GM23248 (cell line): ENCODE measurements around the gene NLK. TPM values are rescaled to one million over a fixed set of nuclear protein-coding genes. Genes with fewer than 3 reads are reported as not detected.

ENCODE experiments used
- DNase-seq: peaks from one replicate; pipeline ENCODE4 v3.0.0-alpha.2; 2015
- H2AFZ ChIP-seq: fragments of 200-600 bp; sonication (generic); 2 replicates; pipeline ENCODE4 v1.6.1; 2016; ENCODE audit warnings: antibody characterized with exemption
- H3F3A ChIP-seq: fragments of 200-600 bp; sonication (generic); 2 replicates; pipeline ENCODE4 v1.6.1; 2016; ENCODE audit warnings: mild to moderate bottlenecking, antibody characterized with exemption, mixed run types; ENCODE audit not compliant: insufficient read depth
- H3K27ac ChIP-seq: fragments of 200-600 bp; sonication (generic); 2 replicates; pipeline ENCODE4 v1.5.1; 2016; ENCODE audit warnings: mild to moderate bottlenecking
- H3K27me3 ChIP-seq: fragments of 200-600 bp; sonication (generic); replicated peaks from 2 replicates; pipeline ENCODE4 v1.6.1; 2016; ENCODE audit warnings: mild to moderate bottlenecking; ENCODE audit not compliant: insufficient read depth
- H3K36me3 ChIP-seq: fragments of 200-600 bp; sonication (generic); 2 replicates; pipeline ENCODE4 v1.6.1; 2016; ENCODE audit warnings: low read depth, mild to moderate bottlenecking
- H3K4me1 ChIP-seq: fragments of 200-600 bp; sonication (generic); 2 replicates; pipeline ENCODE4 v1.6.1; 2016; ENCODE audit warnings: mild to moderate bottlenecking; ENCODE audit not compliant: insufficient read depth
- H3K4me2 ChIP-seq: fragments of 200-600 bp; sonication (generic); one replicate; pipeline ENCODE4 v1.6.1; 2016; ENCODE audit warnings: mild to moderate bottlenecking; ENCODE audit not compliant: unreplicated experiment
- H3K4me3 ChIP-seq: fragments of 200-600 bp; sonication (generic); 2 replicates; pipeline ENCODE4 v1.5.1; 2016; ENCODE audit warnings: mild to moderate bottlenecking
- H3K79me2 ChIP-seq: fragments of 200-600 bp; sonication (generic); 2 replicates; pipeline ENCODE4 v1.6.1; 2016; ENCODE audit warnings: mild to moderate bottlenecking; ENCODE audit not compliant: insufficient read depth
- H3K9ac ChIP-seq: fragments of 200-600 bp; sonication (generic); 2 replicates; pipeline ENCODE4 v1.6.1; 2016; ENCODE audit warnings: mild to moderate bottlenecking
- H3K9me2 ChIP-seq: fragments of 200-600 bp; sonication (generic); 2 replicates; pipeline ENCODE4 v1.6.1; 2016; ENCODE audit warnings: mixed run types, mild to moderate bottlenecking, moderate library complexity; ENCODE audit not compliant: insufficient read depth
- H3K9me3 ChIP-seq: fragments of 200-600 bp; sonication (generic); one replicate; pipeline ENCODE4 v1.6.1; 2017; ENCODE audit warnings: low read depth
- H4K20me1 ChIP-seq: fragments of 200-600 bp; sonication (generic); 2 replicates; pipeline ENCODE4 v1.6.0; 2016; ENCODE audit not compliant: insufficient read depth
- EZH2 ChIP-seq: fragments of 200-600 bp; sonication (generic); IDR thresholded peaks from 2 replicates; pipeline ENCODE4 v1.6.1; 2018; ENCODE audit warnings: antibody characterized with exemption, mild to moderate bottlenecking; ENCODE audit not compliant: insufficient read depth, poor library complexity, severe bottlenecking
- EZH2phosphoT487 ChIP-seq: fragments of 200-600 bp; sonication (generic); IDR thresholded peaks from 2 replicates; pipeline ENCODE4 v1.6.1; 2018; ENCODE audit warnings: antibody characterized with exemption, moderate library complexity, mild to moderate bottlenecking, low read depth; ENCODE audit not compliant: insufficient read depth
- WGBS, 2 experiments: methylation state at CpG; one replicate each; pipeline ENCODE4 v1.1.6; 2015 to 2017; ENCODE audit warnings: low lambda C conversion rate in 2 of 2, low coverage in 1 of 2; ENCODE audit errors: missing lambda C conversion rate in 2 of 2; 5-methylcytosine and 5-hydroxymethylcytosine counted together
- in situ Hi-C: fragments of 300-500 bp; cut with MboI; formaldehyde crosslinking; loops from 2 replicates; pipeline ENCODE4 v1.15.0; 2020
- polyA plus RNA-seq: library from polyadenylated mRNA; unstranded; fragments of >200 nt; fragmentation: Nextera tagmentation; extraction: Ambion mirVana; gene quantifications from 2 replicates; pipeline ENCODE4 v1.2.1, GENCODE V29; 2016
- total RNA-seq: library from RNA; depleted of rRNA; stranded (reverse); fragments of >200 nt; shearing (Covaris generic); gene quantifications from 2 replicates; pipeline ENCODE4 v1.2.3, GENCODE V29; 2014

NLK gene
- total and polyA plus RNA-seq, 2 experiments from 2014 or later: 3.8 to 17.6 TPM

DNA sequence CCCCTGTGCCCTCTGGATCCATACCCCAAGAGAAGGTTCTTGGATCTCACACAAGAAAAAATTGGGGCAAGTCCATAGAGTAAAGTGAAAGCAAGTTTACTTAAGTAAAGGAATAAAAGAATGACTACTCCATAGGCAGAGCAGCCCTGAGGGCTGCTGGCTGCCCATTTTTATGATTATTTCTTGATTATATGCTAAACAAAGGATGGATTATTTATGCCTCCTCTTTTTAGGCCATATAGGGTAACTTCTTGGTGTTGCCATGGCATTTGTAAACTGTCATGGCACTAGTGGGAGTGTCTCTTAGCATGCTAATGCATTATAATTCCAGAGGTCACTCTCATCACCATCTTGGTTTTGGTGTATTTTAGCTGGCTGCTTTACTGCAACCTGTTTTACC is 70.8 kb downstream of the NLK start:
- Histone ChIP-seq H3K27ac (peak overlapping the region; percentile 33), H3F3A (peaks cover 20% of the 10 kb centered on the region), H3K27me3 (no peaks in the 10 kb centered on the region), H3K9me3 (no peaks in the 10 kb centered on the region), H2AFZ (no peak overlapping the region), H3K4me3 (peak overlapping the region; percentile 42), H3K79me2 (peaks cover 91% of the 10 kb centered on the region), H3K36me3 (no peaks in the 10 kb centered on the region), H3K4me1 (peaks cover 24% of the 10 kb centered on the region), H3K9me2 (no peaks in the 10 kb centered on the region), H3K9ac (0 out of 2 replicates have a peak overlapping the region, but pooled peaks have one; percentile 5), H4K20me1 (no peaks in the 10 kb centered on the region), H3K4me2 (peak overlapping the region; percentile 75)
- peak; percentile 24 for DNase-seq
- in situ Hi-C loops: no loop called here
- TF ChIP-seq EZH2phosphoT487: no peak

GRCh38 chr17:28115046-28115445 is 72.6 kb downstream of the NLK start:
- peaks cover 20% of the 10 kb centered on the region for H3F3A ChIP-seq
- in situ Hi-C loops: no loop called here
- H3K9ac ChIP-seq: no peak overlapping the region
- H3K79me2 ChIP-seq: peaks cover 91% of the 10 kb centered on the region
- H3K4me3 ChIP-seq: no peak overlapping the region
- H3K9me3 ChIP-seq: no peaks in the 10 kb centered on the region
- H3K27me3 ChIP-seq: no peaks in the 10 kb centered on the region
- H3K36me3 ChIP-seq: no peaks in the 10 kb centered on the region
- peaks cover 25% of the 10 kb centered on the region for H3K4me1 ChIP-seq
- no peaks in the 10 kb centered on the region for H4K20me1 ChIP-seq
- H3K27ac ChIP-seq: no peak overlapping the region
- no peak overlapping the region for H3K4me2 ChIP-seq
- no peak overlapping the region for H2AFZ ChIP-seq
- TF ChIP-seq EZH2 (no peak), EZH2phosphoT487 (no peak)
- DNase-seq: no peak
- H3K9me2 ChIP-seq: no peaks in the 10 kb centered on the region
- WGBS, 2 experiments: 96 to 100% methylated on average over 1 of the region's 1 CpG

- no peaks in the 10 kb centered on the region for H3K36me3 ChIP-seq
- H4K20me1 ChIP-seq: no peaks in the 10 kb centered on the region
- peaks cover 20% of the 10 kb centered on the region for H3F3A ChIP-seq
- no peak overlapping the region for H3K4me3 ChIP-seq
- no peak overlapping the region for H3K27ac ChIP-seq
- H3K27me3 ChIP-seq: no peaks in the 10 kb centered on the region
- H3K9me3 ChIP-seq: no peaks in the 10 kb centered on the region
- H3K4me2 ChIP-seq: no peak overlapping the region
- H3K79me2 ChIP-seq: peaks cover 86% of the 10 kb centered on the region
- H3K9ac ChIP-seq: no peak overlapping the region
- peaks cover 20% of the 10 kb centered on the region for H3K4me1 ChIP-seq
- H2AFZ ChIP-seq: no peak overlapping the region
- no peaks in the 10 kb centered on the region for H3K9me2 ChIP-seq
- in situ Hi-C loops: no loop called here
- no peak for TF ChIP-seq EZH2
- no peak for TF ChIP-seq EZH2phosphoT487
- DNase-seq: no peak
Observed at GRCh38 chr17:28117304-28117703, 74.8 kb downstream of the NLK start.

- TF ChIP-seq EZH2 (no peak), EZH2phosphoT487 (no peak)
- peaks cover 86% of the 10 kb centered on the region for H3K79me2 ChIP-seq
- H3K4me3 ChIP-seq: no peak overlapping the region
- no peak overlapping the region for H3K4me2 ChIP-seq
- in situ Hi-C loops: no loop called here
- no peaks in the 10 kb centered on the region for H3K27me3 ChIP-seq
- H4K20me1 ChIP-seq: no peaks in the 10 kb centered on the region
- H3K9ac ChIP-seq: no peak overlapping the region
- DNase-seq: no peak
- H3K9me2 ChIP-seq: no peaks in the 10 kb centered on the region
- H3F3A ChIP-seq: peaks cover 10% of the 10 kb centered on the region
- no peaks in the 10 kb centered on the region for H3K9me3 ChIP-seq
- WGBS, 2 experiments: 38 to 40% methylated on average over 1 of the region's 1 CpG
- no peaks in the 10 kb centered on the region for H3K36me3 ChIP-seq
- peaks cover 10% of the 10 kb centered on the region for H3K4me1 ChIP-seq
- H2AFZ ChIP-seq: no peak overlapping the region
- H3K27ac ChIP-seq: no peak overlapping the region
Observed at GRCh38 chr17:28118362-28118761, 75.9 kb downstream of the NLK start.

- TF ChIP-seq EZH2phosphoT487: no peak
- no peak for TF ChIP-seq EZH2
- Histone ChIP-seq H3K27me3 (no peaks in the 10 kb centered on the region), H2AFZ (no peak overlapping the region), H3K27ac (no peak overlapping the region), H3K4me2 (no peak overlapping the region), H3K9me2 (no peaks in the 10 kb centered on the region), H3K9me3 (no peaks in the 10 kb centered on the region), H3K4me1 (0 out of 2 replicates have a peak, but pooled peaks cover 5% of the 10 kb centered on the region), H3K79me2 (peaks cover 79% of the 10 kb centered on the region), H3K4me3 (no peak overlapping the region), H3F3A (peaks cover 3% of the 10 kb centered on the region; the same call in 1 of the 2 replicates), H3K9ac (no peak overlapping the region), H4K20me1 (no peaks in the 10 kb centered on the region), H3K36me3 (no peaks in the 10 kb centered on the region)
- in situ Hi-C loops: no loop called here
- 96 to 98% methylated on average over 2 of the region's 2 CpGs for WGBS, 2 experiments
- no peak for DNase-seq
Observed at GRCh38 chr17:28119046-28119445, 76.6 kb downstream of the NLK start.
